PC-3 (cell line): ENCODE results near the gene HAGHL. TPM values are rescaled to one million over a fixed set of nuclear protein-coding genes. Genes with fewer than 3 reads are reported as not detected.
"Not testable (repeated sequence)": the region's sequence is repeated elsewhere in the genome, so short reads cannot be mapped to it uniquely, and the experiment has no call there.

Experiments
- ATAC-seq: fragments of 200-7000 bp; cut with Tn5 transposase; 2 replicates; pipeline ENCODE4 v1.9.1; 2020; ENCODE audit warnings: mild to moderate bottlenecking, moderate library complexity
- BruUV-seq: library from RNA; stranded (reverse); fragments of 400-500 nt; replicated peaks from 2 replicates; lab custom pipeline; 2021; lab: Mats Ljungman, UMichigan
- CTCF ChIA-PET: fragments of 300-600 bp; sonication (Branson Sonifier 250); formaldehyde crosslinking; loops from one replicate; lab custom pipeline; 2022; ENCODE audit warnings: antibody characterized with exemption; lab: Charles Lee
- POLR2A ChIA-PET: fragments of 300-600 bp; sonication (Branson Sonifier 250); formaldehyde crosslinking; loops from one replicate; lab custom pipeline; 2022; ENCODE audit warnings: antibody characterized with exemption; ENCODE audit not compliant: unreplicated experiment; lab: Charles Lee
- DNase-seq: peaks from one replicate; pipeline ENCODE4 v3.0.0-alpha.2; 2015
- H2AFZ ChIP-seq: fragments of 300-600 bp; sonication (generic); 2 replicates; pipeline ENCODE4 v1.6.0; 2016; ENCODE audit warnings: antibody characterized with exemption, low read length
- H3F3A ChIP-seq: fragments of 300-600 bp; sonication (generic); one replicate; pipeline ENCODE4 v1.6.0; 2017; ENCODE audit warnings: antibody characterized with exemption, low read length, control low read depth, mild to moderate bottlenecking; ENCODE audit not compliant: unreplicated experiment
- H3K27ac ChIP-seq: fragments of 300-600 bp; sonication (generic); 2 replicates; pipeline ENCODE4 v1.5.1; 2016; ENCODE audit warnings: mild to moderate bottlenecking, low read length
- H3K27me3 ChIP-seq: fragments of 300-600 bp; sonication (generic); 2 replicates; pipeline ENCODE4 v1.6.1; 2016; ENCODE audit warnings: low read length, mixed read lengths
- H3K36me3 ChIP-seq: fragments of 300-600 bp; sonication (generic); 2 replicates; pipeline ENCODE4 v1.6.1; 2016; ENCODE audit warnings: low read depth, mixed run types, low read length, mixed read lengths
- H3K4me1 ChIP-seq: fragments of 300-600 bp; sonication (generic); 2 replicates; pipeline ENCODE4 v1.5.1; 2016; ENCODE audit warnings: low read length; ENCODE audit not compliant: insufficient read depth
- H3K4me2 ChIP-seq: fragments of 300-600 bp; sonication (generic); 2 replicates; pipeline ENCODE4 v1.6.0; 2016; ENCODE audit warnings: low read length
- H3K4me3 ChIP-seq: fragments of 300-600 bp; sonication (generic); 2 replicates; pipeline ENCODE4 v1.5.1; 2016; ENCODE audit warnings: mild to moderate bottlenecking, low read length, mixed read lengths
- H3K79me2 ChIP-seq: fragments of 300-600 bp; sonication (generic); 2 replicates; pipeline ENCODE4 v1.6.1; 2017; ENCODE audit warnings: low read length, mixed read lengths
- H3K9ac ChIP-seq: fragments of 300-600 bp; sonication (generic); 2 replicates; pipeline ENCODE4 v1.6.0; 2016; ENCODE audit warnings: mild to moderate bottlenecking, low read length
- H3K9me2 ChIP-seq: fragments of 300-600 bp; sonication (generic); replicated peaks from 2 replicates; pipeline ENCODE4 v1.6.1; 2016; ENCODE audit warnings: mixed run types, low read length, mixed read lengths
- H3K9me3 ChIP-seq: fragments of 300-600 bp; sonication (generic); 2 replicates; pipeline ENCODE4 v1.6.1; 2016; ENCODE audit warnings: low read length, mixed read lengths
- H4K20me1 ChIP-seq: fragments of 300-600 bp; sonication (generic); 2 replicates; pipeline ENCODE4 v1.6.1; 2016; ENCODE audit warnings: low read length, mixed read lengths
- EZH2 ChIP-seq: fragments of 300-600 bp; sonication (generic); IDR thresholded peaks from one replicate; pipeline ENCODE4 v1.6.1; 2017; ENCODE audit warnings: antibody characterized with exemption, mild to moderate bottlenecking, low read length; ENCODE audit not compliant: unreplicated experiment
- EZH2phosphoT487 ChIP-seq: fragments of 300-600 bp; sonication (generic); IDR thresholded peaks from 2 replicates; pipeline ENCODE4 v1.6.1; 2018; ENCODE audit warnings: mild to moderate bottlenecking, antibody characterized with exemption, low read length, borderline replicate concordance
- intact Hi-C: fragments of 100-400 bp; cut with micrococcal nuclease; formaldehyde crosslinking; loops from 2 replicates; pipeline ENCODE4 v1.9.0; 2023
- total RNA-seq: library from RNA; depleted of rRNA; stranded (reverse); fragments of >200 nt; gene quantifications from 2 replicates; pipeline ENCODE4 v1.2.3, GENCODE V29; 2014
- TF ChIP-seq, protein P1 (sequence below): fragments of 300-600 bp; sonication (generic); conservative IDR thresholded peaks from 2 replicates; pipeline ENCODE4 v1.5.1; 2017; ENCODE audit warnings: antibody characterized with exemption, low read depth, mild to moderate bottlenecking, low read length

HAGHL gene
- total RNA-seq, 1 experiment from 2014 or later, result 16.4 TPM

GRCh38 chr16:689175-689897 is 37.6 kb upstream of the HAGHL start:
- H3K4me2 ChIP-seq, result peak overlapping the region; percentile 100
- H3K27me3 ChIP-seq, result no peaks in the 10 kb centered on the region
- H4K20me1 ChIP-seq, result no peaks in the 10 kb centered on the region
- H3K9me2 ChIP-seq, result no peaks in the 10 kb centered on the region
- no peak overlapping the region for H3K27ac ChIP-seq
- TF ChIP-seq EZH2 (no peak), EZH2phosphoT487 (no peak)
- TF ChIP-seq, protein P1, sequence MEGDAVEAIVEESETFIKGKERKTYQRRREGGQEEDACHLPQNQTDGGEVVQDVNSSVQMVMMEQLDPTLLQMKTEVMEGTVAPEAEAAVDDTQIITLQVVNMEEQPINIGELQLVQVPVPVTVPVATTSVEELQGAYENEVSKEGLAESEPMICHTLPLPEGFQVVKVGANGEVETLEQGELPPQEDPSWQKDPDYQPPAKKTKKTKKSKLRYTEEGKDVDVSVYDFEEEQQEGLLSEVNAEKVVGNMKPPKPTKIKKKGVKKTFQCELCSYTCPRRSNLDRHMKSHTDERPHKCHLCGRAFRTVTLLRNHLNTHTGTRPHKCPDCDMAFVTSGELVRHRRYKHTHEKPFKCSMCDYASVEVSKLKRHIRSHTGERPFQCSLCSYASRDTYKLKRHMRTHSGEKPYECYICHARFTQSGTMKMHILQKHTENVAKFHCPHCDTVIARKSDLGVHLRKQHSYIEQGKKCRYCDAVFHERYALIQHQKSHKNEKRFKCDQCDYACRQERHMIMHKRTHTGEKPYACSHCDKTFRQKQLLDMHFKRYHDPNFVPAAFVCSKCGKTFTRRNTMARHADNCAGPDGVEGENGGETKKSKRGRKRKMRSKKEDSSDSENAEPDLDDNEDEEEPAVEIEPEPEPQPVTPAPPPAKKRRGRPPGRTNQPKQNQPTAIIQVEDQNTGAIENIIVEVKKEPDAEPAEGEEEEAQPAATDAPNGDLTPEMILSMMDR, result no peak
- BruUV-seq, result no TSS peak
- ChIA-PET CTCF (no interaction called here), POLR2A (no interaction called here)
- intact Hi-C loops, result no loop called here
- H3K79me2 ChIP-seq, result peaks cover 12% of the 10 kb centered on the region
- H3F3A ChIP-seq, result peaks cover 4% of the 10 kb centered on the region
- peak overlapping the region; percentile 91 for H3K9ac ChIP-seq
- peak overlapping the region; percentile 81; the same call in 1 of the 2 replicates for H2AFZ ChIP-seq
- no peak for ATAC-seq
- H3K4me3 ChIP-seq, result peak overlapping the region; percentile 99
- no peaks in the 10 kb centered on the region for H3K36me3 ChIP-seq
- peaks cover 10% of the 10 kb centered on the region for H3K4me1 ChIP-seq
- H3K9me3 ChIP-seq, result no peaks in the 10 kb centered on the region
- no peak for DNase-seq

- H2AFZ ChIP-seq, ATAC-seq, H3K27me3 ChIP-seq, intact Hi-C loops, H3F3A ChIP-seq, BruUV-seq, H3K9ac ChIP-seq, H3K4me2 ChIP-seq, H3K27ac ChIP-seq, DNase-seq, POLR2A ChIA-PET, H3K9me3 ChIP-seq, H3K36me3 ChIP-seq, H4K20me1 ChIP-seq, H3K4me3 ChIP-seq, CTCF ChIA-PET, H3K9me2 ChIP-seq: not testable (repeated sequence)
- Histone ChIP-seq H3K79me2 (peaks cover 12% of the 10 kb centered on the region), H3K4me1 (peaks cover 22% of the 10 kb centered on the region)
These were observed 35.7 kb upstream of the HAGHL start for GRCh38 chr16:691242-691641.

- H3K27ac ChIP-seq, result no peak overlapping the region
- ChIA-PET POLR2A (interaction anchor here (0.6 kb wide), 1 partner anchor 1969 kb away, joined by 4 read pairs; no protein-coding TSS in a partner anchor), CTCF (no interaction called here)
- H3K79me2 ChIP-seq, result peaks cover 12% of the 10 kb centered on the region
- ATAC-seq (no peak), DNase-seq (no peak)
- H3K9me3 ChIP-seq, result no peaks in the 10 kb centered on the region
- no peak overlapping the region for H3K4me3 ChIP-seq
- no peaks in the 10 kb centered on the region for H3K27me3 ChIP-seq
- H3F3A ChIP-seq, result peaks cover 4% of the 10 kb centered on the region
- H2AFZ ChIP-seq, result no peak overlapping the region
- peaks cover 22% of the 10 kb centered on the region for H3K4me1 ChIP-seq
- no peak overlapping the region for H3K4me2 ChIP-seq
- no peak overlapping the region for H3K9ac ChIP-seq
- H4K20me1 ChIP-seq, result no peaks in the 10 kb centered on the region
- intact Hi-C loops, result no loop called here
- TF ChIP-seq EZH2 (no peak), EZH2phosphoT487 (no peak)
- TF ChIP-seq, protein P1, result no peak
- no peaks in the 10 kb centered on the region for H3K9me2 ChIP-seq
- no TSS peak for BruUV-seq
- H3K36me3 ChIP-seq, result no peaks in the 10 kb centered on the region
These were observed 34.4 kb upstream of the HAGHL start for GRCh38 chr16:692356-693108.
